ENCODE data around the gene GRIK4.

The GRIK4 gene

DNA sequence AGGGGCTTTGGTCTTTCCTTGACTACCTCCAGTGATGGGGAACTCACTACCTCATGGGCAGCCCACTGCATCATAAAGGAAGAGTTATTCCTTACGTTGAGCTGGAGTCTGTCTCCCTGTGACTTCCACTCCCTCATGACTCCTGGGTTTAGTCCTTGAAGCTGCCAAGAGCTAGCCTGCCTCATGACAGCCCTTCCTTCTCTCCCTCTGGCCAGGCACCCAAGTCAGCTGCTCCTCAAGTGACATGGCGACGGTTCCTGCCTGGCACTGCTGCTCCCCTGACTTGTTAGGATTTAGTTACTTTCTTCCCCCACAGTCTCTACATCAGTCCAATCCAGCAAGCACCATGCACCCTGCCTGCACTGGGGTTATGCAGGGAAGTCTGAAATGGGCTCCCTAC is 316.3 kb downstream of the GRIK4 start:
- DNase-seq (ENCODE audit: low read depth in 1 of 2, low spot score in 1 of 2) = no peak

DNA sequence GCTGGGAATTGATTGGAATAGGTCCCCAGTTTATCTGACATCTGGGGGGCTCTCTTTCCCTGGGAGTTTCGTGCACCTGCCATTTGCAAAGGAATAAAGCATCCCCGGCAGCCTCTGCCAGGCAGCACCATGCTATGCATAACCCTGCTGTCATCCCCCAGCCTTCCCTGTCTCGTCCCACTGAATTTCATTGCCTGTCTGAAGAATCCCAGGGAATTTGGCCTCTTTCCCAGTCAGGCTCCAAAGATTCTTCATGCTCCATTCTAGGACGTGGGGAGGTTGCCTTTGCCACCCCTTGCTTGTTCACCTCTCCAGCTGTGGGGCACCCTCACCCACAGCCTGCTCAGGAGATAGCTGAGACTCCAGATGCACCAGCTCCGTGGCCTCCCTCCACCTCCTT is 317.3 kb downstream of the GRIK4 start:
- no peak for DNase-seq (ENCODE audit: low read depth in 1 of 2, low spot score in 1 of 2)

DNA sequence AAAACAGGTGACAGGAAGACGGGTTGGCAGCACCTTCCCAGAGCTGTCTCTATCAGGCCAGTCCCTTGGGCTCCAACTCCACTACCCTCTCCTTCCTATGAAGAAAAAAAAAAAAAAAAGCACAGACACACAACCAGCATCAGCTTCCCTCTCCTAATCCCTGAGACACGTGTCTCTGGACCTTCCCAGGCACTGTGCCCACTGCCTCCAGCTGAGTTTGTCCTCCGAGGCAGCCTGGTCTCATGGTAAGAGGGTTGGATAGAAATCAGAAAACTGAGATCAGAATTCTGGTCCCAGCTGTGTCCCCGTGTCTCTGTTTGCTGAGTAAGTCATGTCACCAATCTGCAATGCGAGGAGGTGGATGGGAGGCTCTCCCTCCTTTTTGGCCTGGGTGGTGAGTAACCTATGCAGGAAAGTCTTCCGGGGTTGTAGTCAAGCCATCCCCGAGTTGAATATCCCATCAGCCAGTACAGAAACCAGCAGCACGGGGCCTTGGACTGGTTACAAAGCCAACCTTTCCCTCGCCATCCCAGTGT is 318.6 kb downstream of the GRIK4 start:
- no peak for DNase-seq (ENCODE audit: low read depth in 1 of 2, low spot score in 1 of 2)

DNA sequence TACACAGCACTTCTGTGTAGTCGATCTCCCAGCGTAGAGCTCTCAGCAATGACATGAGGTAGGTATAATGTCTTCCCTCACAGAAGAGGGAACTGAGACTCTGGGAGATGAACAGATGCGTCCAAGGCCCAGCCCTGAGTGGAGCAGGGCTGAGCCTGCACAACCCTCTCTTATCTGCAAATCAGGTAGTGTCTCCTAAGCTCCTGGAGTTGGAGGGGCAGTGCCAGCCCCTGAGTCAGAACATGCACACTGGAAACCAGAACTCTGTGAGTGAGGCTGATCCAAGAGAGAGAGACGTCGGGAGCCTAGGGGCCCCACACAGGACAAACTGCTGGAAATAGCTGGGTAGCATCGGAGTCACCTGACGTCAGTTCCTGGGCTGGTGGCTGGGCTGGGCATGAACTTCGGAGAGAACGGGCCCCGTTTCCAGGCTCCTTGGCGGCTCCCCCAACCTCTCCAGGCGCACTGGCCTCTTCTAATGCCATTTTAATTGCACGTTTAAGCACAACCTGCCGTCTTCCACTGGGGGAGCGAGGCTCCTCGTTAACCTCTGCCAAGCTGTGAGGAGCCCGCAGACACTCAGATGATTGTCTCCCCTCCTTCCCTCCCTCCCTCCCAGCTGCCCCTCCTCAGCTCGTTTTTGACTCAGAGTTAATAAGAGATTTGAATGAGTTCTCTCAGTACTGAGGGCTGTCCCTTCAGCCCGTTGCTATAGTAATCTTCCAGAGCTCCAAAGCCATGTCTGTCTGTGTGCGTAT is 321.1 kb downstream of the GRIK4 start:
- no peak for DNase-seq (ENCODE audit: low read depth in 1 of 2, low spot score in 1 of 2)

GRCh38 chr11:120834686-120835210 is 323.2 kb downstream of the GRIK4 start:
- DNase-seq (ENCODE audit: low read depth in 1 of 2, low spot score in 1 of 2) = no peak

DNA sequence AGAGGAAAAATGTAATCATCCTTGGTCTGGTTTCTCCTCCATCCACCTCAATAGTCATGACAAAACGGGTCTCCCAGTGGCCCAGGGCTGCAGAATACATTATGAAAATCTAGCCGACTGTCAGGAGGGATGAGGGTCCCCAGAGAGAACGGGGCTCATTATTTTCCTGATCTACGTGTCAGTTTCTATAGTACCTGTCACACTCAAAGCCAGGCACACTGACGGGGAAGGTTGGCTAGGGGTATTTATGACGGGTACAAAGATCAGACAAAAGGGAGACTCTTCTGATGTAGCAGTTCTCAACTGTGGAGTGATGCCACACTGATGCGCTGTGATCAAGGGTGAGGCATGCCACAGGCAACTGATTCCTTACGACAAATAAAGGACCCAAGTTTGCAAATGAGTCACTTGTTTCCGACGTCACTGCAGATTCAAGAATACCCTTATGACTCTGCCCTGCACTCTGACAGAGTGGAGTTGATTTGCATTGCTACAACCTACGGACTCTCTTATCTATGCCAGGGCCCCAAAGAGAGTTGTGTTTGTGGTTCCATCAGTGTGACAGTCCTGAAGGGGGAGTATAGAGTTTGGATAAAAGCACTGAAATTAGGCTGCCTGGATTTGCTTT is 324.2 kb downstream of the GRIK4 start:
- peak in 1 of 2 donors; percentile 17 for DNase-seq (ENCODE audit: low read depth in 1 of 2, low spot score in 1 of 2)

- no peak for DNase-seq (ENCODE audit: low read depth in 1 of 2, low spot score in 1 of 2)
Measured at GRCh38 chr11:120837696-120838095, 326.1 kb downstream of the GRIK4 start.

DNA sequence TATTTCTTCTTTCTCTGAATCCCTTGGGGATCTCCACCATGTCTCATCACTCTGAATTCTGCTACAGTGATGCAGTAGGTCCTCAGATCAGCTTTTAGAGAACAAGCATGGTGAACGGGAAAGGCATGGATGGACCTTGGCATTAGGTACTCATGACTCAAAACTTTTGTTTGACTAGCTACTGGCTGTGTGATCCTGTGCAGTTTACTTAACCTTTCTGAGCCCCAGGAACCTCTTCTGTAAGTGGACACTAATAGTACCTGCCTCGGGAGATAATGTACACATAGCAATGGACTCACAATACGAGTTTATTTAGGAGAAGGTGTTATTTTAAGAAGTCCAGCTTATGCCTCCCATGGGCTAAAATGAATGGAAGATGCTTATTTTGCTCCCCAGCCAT is 327.7 kb downstream of the GRIK4 start:
- no peak for DNase-seq (ENCODE audit: low read depth in 1 of 2, low spot score in 1 of 2)

GRCh38 chr11:120839846-120840402 is 328.4 kb downstream of the GRIK4 start:
- no peak for DNase-seq (ENCODE audit: low read depth in 1 of 2, low spot score in 1 of 2)

DNA sequence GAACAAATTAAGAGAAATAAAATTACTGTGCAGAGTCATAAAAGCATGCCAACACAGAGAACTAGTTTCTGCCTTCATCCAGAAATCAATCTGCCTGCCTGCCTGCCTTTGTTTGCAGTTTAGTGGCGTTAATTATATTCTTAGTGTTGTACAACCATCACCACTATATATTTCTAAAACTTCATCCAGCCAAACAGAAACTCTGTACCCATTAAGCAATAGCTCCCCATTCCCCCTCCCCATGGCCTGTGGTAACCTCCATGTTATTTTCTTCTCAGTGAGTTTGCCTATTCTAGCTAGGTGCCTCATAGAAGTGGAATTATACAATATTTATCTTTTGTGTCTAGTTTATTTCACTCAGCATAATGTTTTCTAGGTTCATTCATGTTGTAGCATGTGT is 329.1 kb downstream of the GRIK4 start:
- DNase-seq (ENCODE audit: low read depth in 1 of 2, low spot score in 1 of 2) = no peak

DNA sequence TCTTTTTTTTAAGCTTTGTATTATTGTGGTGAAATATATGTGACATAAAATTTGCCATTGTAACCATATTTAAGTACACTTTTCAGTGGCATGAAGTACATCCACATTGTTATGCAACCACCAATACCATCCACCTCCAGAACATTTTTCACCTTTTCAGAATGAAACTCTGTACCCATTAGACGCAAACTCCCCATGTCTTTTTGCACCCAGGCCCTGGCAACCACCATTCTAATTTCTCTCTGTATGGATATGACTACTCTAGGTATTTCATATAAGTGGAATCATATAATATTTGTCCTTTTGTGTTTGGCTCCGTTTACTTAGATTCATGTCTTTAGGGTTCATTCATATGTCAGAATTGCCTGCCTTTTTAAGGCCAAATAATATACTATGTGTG is 329.5 kb downstream of the GRIK4 start:
- no peak for DNase-seq (ENCODE audit: low read depth in 1 of 2, low spot score in 1 of 2)

DNA sequence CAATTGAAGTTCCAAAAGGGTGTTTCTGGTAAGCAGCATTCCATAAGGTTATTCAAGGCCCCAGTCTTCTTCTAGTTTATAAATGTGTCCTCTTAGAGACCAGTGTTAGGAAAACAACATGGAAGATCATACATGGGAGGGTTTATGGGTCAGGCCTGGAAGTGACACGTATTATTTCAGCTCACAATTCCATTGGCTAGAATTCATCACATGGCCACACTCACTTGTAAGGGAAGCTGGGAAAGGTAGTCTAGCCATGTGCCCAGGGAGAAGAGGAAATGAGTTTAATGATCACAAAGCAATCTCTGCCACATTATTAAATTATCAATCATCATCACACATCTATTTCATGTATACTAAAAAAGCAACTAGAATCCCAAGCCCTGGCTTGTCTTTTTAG is 330.6 kb downstream of the GRIK4 start:
- no peak for DNase-seq (ENCODE audit: low read depth in 1 of 2, low spot score in 1 of 2)

GRCh38 chr11:120853435-120853834 is 341.9 kb downstream of the GRIK4 start:
- no peak for DNase-seq (ENCODE audit: low read depth in 1 of 2, low spot score in 1 of 2)

DNA sequence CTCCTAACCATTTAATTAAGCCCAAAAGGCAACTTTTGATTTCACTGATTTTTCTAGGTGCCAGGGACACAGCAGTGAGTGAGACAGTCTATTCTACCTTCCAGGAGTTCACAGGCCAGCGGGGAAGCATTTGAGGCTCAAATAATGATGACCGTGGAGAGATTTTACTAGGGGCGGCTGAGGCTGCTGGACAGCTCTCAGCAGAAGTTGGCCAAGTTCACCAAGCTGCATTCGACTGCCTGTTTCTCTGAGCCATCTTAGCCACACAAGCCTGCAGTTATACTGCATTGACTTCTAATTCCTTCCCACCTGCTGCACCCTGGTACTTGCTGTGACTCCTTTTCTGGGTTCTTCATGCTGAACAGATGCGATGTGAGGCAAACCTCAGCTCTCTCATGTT is 343.4 kb downstream of the GRIK4 start:
- DNase-seq (ENCODE audit: low read depth in 1 of 2, low spot score in 1 of 2) = no peak

DNA sequence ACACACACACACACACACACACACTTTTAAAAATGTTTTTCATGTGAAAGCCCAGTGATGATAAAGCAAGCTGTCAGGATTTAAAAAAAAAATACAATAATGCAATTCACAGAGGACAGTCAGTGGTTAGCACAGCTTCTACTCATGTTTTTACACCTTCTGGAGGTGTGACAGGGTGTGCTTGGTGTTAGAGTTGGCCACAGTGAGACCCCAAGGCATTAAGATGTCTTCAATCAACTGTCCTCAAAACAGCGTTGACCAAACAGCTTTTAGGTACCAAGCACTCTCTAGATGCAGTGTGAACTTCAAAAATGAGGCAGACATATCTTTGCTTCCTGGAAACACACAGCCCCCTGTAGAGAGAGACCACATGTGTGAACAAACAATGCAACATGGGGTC is 346.0 kb downstream of the GRIK4 start:
- no peak for DNase-seq (ENCODE audit: low read depth in 1 of 2, low spot score in 1 of 2)

- no peak for DNase-seq (ENCODE audit: low read depth in 1 of 2, low spot score in 1 of 2)
Measured at GRCh38 chr11:120858740-120859139, 347.2 kb downstream of the GRIK4 start.

DNA sequence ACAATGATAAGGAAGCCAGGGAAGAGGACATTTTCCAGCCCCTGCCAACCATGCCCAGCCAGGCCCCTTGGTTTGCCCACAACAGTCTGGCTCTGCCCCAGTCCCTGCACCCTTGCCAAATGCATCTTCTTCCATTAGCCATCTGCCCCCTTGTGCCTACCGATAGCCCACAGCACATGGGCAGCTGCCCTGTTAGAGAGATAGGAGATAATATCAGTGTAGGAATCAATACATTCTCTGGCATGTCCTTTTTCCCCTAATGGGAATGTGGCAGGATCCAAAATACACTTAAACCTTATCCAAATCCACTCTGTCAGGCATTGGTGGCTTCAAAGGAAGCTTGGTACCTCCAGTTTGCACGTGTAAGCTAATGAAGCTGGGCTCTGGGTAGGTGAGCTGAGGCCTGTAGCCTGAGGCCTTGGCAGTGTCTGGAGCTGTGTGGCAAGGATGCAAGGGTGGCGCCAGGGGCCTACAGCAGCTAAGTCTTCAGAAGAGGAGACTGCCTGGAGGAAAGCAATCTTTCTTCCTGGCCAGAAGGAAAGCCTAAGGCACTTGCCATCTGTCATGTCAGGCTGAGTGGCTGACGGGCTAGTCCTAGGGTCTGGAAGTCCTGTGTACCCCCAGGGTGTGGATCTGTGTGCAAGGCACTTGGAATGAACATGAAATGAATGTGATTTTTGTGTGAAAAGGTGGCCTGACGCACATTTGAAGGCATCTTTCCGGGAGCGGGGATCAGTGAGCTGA is 348.2 kb downstream of the GRIK4 start:
- no peak for DNase-seq (ENCODE audit: low read depth in 1 of 2, low spot score in 1 of 2)

- DNase-seq (ENCODE audit: low read depth in 1 of 2, low spot score in 1 of 2) = no peak
Measured at GRCh38 chr11:120863359-120863758, 351.8 kb downstream of the GRIK4 start.

DNA sequence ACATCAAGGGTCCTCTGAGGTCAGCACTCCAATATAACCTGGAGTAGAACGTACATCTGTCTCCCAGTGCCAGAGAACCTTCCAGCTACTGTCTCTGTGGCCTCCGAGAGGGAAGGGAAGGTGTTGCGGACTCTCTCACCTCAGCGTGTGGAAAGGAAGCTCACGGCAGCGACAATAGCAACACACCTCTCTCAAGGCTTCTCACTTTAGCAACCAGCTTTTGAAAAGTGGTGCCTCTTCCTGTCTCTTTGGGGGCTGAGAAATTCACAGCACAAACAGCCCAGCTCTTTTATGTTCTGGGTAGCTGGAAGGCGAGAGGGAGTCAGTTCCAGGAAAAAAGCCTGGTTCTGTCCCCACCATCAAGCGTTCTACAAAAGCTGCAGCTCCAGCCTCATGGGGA is 355.5 kb downstream of the GRIK4 start:
- DNase-seq (ENCODE audit: low read depth in 1 of 2, low spot score in 1 of 2) = no peak

- DNase-seq (ENCODE audit: low read depth in 1 of 2, low spot score in 1 of 2) = no peak
Measured at GRCh38 chr11:120867531-120867930, 356.0 kb downstream of the GRIK4 start.

DNA sequence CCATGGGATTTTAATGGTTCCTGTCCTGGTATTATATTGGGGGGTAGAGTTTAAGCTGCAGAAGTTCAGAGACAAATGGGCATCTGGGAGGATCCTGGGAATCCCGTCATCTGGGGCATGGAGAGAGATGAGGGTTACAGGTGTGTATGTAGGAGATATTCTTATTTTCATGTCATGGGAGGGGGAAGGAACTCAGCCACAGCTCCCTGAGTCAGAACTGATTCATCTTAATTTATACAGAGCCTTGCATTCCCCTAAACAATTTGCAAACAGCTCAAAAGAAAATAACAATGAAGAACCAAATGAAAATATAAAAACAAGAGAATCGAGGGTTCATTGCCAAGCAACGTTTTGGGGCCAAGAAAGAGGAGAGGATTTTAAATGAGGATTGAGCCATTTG is 356.4 kb downstream of the GRIK4 start:
- no peak for DNase-seq (ENCODE audit: low read depth in 1 of 2, low spot score in 1 of 2)

All from activated CD4-positive, alpha-beta T cell treated with anti-CD3 and anti-CD28 coated beads, Interleukin-2, amount 50 U/mL, for 24 hours (primary cell).